Forelimb muscle (tissue), 1 donor: ENCODE results near the gene SSX2IP. TPM values are rescaled to one million over a fixed set of nuclear protein-coding genes. Genes with fewer than 3 reads are reported as not detected.
"Not testable (repeated sequence)": the region's sequence is repeated elsewhere in the genome, so short reads cannot be mapped to it uniquely, and the experiment has no call there.

Experiments
- DNase-seq: peaks from one replicate; pipeline ENCODE4 v3.0.0-alpha.2; 2013; ENCODE audit warnings: low read depth
- polyA plus RNA-seq: library from polyadenylated mRNA; unstranded; fragments of 120-200 nt; gene quantifications from one replicate; pipeline ENCODE4 v1.2.1, GENCODE V29; 2013; ENCODE audit not compliant: insufficient read length

Gene SSX2IP, protein sequence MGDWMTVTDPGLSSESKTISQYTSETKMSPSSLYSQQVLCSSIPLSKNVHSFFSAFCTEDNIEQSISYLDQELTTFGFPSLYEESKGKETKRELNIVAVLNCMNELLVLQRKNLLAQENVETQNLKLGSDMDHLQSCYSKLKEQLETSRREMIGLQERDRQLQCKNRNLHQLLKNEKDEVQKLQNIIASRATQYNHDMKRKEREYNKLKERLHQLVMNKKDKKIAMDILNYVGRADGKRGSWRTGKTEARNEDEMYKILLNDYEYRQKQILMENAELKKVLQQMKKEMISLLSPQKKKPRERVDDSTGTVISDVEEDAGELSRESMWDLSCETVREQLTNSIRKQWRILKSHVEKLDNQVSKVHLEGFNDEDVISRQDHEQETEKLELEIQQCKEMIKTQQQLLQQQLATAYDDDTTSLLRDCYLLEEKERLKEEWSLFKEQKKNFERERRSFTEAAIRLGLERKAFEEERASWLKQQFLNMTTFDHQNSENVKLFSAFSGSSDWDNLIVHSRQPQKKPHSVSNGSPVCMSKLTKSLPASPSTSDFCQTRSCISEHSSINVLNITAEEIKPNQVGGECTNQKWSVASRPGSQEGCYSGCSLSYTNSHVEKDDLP
- 13.5 TPM for polyA plus RNA-seq

DNA sequence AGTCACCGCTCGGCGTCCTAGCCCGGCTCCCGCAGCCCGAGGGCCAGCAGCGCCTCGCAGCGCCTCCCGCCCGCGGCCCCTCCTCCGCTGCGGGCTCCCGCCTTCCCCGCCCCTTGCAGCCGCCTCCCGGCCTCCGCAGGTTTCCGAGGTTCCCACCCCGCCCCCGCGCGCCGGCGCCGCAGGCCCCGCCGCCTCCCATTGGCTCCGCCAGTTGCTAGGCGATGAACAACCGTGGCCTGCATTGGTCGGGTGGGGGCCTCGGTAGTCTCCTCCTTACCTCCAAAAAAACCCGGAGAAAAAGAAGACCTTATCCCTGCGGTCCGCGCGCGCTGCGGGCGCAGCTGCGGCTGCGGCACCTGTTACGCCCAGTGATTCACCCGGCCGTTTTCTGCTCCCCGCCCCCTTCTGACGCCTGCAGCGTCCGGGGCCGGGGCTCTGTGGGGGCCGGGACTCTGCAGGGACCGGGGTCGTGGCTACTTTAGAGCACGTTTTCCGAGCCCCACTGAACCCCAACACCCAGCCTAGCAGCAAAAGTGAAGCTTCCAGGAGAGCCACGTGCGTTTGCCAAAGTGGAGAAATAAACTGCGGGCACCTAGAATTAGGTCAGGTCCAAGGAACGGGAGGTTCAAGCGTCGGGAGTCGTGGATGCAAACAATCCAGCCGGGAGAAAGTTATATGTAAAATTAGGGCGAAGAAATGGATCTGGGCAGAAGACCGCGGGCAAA lies at the start of gene SSX2IP:
Gene SSX2IP (minus strand): TSS at position 65 of the 725 bp plus-strand sequence. CDS start 19,242 bp downstream, outside the sequence.
- peak; percentile 82 for DNase-seq

- no peak for DNase-seq
Observed at GRCh38 chr1:84738237-84738636, 48.0 kb upstream of the SSX2IP start.

DNA sequence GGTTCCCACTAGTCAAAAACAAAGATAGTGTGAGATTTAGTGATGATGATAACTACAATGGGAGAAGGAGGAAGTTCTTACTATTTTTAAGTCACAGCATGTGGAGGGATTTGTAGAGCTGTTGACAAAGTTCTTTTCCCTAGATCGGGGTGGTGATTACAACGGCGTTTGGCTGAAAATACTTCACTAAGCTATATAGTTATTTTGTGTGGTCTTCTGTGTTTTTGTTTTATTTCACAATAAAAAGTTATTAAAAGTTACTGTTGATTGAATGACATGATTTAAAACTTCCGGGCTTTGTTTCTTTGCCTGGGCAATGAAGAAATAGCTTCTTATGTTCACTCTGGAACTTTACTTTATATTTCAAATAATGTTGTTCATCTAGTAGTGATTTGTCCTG lies 47.3 kb upstream of the SSX2IP start:
- DNase-seq = no peak

- DNase-seq = no peak
Observed at GRCh38 chr1:84736944-84737343, 46.7 kb upstream of the SSX2IP start.

- DNase-seq = no peak
Observed at GRCh38 chr1:84736445-84736844, 46.2 kb upstream of the SSX2IP start.

GRCh38 chr1:84735483-84735882 lies 45.2 kb upstream of the SSX2IP start:
- no peak for DNase-seq

- no peak for DNase-seq
Observed at GRCh38 chr1:84732520-84732919, 42.3 kb upstream of the SSX2IP start.

- DNase-seq = no peak
Observed at GRCh38 chr1:84731519-84731918, 41.3 kb upstream of the SSX2IP start.

DNA sequence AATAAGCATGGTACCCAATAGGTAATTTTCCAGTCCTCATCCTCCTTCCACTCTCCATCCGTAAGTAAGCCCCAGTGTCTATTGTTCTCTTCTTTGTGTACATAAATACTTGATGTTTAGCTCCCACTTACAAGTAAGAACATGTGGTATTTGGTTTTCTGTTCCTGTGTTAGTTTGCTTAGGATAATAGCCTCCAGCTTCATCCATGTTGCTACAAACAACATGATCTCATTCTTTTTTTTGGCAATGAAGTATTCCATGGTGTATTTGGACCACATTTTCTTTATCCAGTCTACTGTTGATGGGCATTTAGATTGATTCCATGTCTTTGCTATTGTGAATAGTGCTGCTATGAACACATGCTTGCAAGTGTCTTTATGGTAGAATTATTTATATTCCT lies 37.5 kb upstream of the SSX2IP start:
- not testable (repeated sequence) for DNase-seq

GRCh38 chr1:84726593-84727499 lies 36.6 kb upstream of the SSX2IP start:
- no peak for DNase-seq

GRCh38 chr1:84724128-84724860 lies 34.0 kb upstream of the SSX2IP start:
- no peak for DNase-seq

GRCh38 chr1:84722794-84723193 lies 32.5 kb upstream of the SSX2IP start:
- DNase-seq = no peak

DNA sequence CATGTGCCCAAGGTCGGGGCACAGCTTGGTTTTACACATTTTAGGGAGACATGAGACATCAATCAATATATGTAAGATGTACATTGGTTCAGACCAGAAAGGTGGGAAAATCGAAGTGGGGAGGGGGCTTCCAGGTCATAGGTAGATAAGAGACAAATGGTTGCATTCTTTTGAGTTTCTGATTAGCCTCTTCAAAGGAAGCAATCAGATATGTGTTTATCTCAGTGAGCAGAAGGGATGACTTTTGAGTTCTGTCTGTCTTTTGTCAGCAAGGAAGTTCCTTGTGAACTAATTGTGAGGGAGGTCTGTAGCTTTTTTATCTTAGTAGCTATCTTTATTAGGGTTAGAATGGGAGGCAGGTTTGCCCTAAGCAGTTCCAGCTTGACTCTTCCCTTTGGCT lies 31.6 kb upstream of the SSX2IP start:
- not testable (repeated sequence) for DNase-seq

DNA sequence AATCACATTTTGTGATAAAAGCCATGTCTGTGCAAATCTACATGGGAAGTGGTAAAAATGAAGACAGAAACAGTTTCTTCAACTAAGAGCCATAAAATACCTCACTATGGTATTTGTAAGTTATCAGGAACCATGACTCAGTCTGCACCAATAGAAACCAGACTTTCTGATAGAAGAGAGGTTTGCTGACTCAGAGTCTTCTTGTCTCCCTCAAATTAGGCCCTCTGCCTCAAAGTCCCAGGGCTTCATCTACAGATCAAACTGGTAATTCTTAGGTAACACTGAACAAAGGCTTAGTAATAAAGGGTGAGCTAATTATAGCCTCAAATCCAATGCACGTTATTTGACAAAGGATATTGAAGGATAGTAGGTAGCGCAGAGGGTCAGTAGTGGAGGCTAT lies 30.9 kb upstream of the SSX2IP start:
- DNase-seq = no peak

GRCh38 chr1:84720221-84720780 lies 30.0 kb upstream of the SSX2IP start:
- DNase-seq = no peak

GRCh38 chr1:84719543-84720217 lies 29.4 kb upstream of the SSX2IP start:
- DNase-seq = no peak

GRCh38 chr1:84715342-84716019 lies 25.2 kb upstream of the SSX2IP start:
- DNase-seq = no peak

DNA sequence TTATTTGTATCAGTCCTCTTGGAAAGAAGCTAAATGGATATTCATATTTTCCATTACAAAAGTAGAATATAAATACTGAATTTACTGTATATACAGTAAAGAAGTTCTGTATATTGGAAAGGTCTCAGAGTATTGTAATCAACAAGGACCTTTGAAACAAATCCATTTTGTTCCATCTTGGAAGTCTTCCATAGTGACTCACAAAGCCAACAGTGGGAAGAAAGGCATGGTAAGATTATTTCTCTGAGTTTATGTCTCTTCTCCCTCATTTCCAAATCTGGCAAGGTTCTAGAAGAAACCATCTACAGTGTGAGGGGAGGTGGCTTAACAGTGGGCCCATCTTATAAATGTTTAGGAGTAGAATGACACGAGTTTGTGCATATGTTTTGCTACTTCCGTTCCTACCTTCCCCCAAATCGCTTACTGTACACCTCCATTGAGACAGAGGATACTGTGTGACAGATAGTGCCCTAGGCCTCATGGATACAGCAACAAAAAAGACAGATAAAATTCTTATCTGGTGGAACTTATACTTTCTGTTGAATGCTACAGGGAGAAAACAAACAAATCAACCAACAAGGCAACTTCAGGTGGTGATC lies 22.1 kb upstream of the SSX2IP start:
- no peak for DNase-seq

- DNase-seq = no peak
Observed at GRCh38 chr1:84711869-84712268, 21.6 kb upstream of the SSX2IP start.
